Measurements from ENCODE around the gene ATF3. TPM values are rescaled to one million over a fixed set of nuclear protein-coding genes. Genes with fewer than 3 reads are reported as not detected.

The ATF3 gene
- total and polyA plus RNA-seq, 11 donors, result 4.6 to 74.5 (median 17.8) TPM

DNA sequence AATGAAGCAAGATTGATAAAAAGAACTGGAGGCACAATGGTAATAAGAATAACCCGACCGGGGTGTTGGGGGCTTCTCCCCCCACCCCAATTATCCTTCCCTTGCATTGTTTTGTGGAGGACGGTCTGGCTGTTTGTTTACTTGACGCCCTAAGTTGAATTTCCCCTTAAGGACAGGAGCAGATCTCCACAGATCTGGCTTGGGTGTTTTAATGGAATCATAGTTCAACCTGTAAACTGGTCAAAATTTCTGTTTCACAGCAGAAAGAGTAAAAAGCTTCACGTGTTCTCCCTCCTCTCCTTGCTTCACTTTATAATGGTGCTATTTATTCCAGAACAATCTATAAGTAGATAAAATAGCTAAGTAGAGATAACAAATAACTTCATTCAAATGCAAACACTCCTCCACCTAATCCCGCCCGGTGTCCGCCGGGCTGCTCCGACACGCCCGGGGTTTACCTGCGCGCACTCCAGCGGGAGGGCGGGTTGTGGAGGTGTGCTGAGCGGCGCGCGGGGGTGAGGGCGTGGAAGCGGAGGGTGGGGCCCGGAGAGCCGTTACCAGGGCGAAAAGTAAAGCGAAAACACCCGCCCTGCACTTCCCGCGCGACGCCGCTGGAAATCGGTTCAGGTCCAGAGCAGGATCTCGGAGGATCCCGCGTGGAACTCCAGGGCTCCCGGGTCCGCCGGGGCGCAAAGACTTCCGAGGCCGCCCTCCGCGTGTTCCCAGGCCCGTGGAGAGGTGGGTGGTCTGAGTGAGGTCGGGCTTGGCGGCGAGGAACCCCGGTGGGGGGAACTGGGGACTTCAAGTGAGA lies 2.0 kb upstream of the ATF3 start:
- no peaks in the 10 kb centered on the region for H3K36me3 ChIP-seq
- intact Hi-C loops (cut with DNase I), result loop anchor here in 9 of 10 donors (2.0 to 5.0 kb wide), 8 partner anchors 39 to 130 kb away; no protein-coding TSS in a partner anchor
- ATAC-seq (no peak), DNase-seq (peak in 4 of 5 donors; percentile 44 to 65 (median 51))
- H3K4me1 ChIP-seq, result peaks cover 0 to 48% (median 38%) of the 10 kb centered on the region in 12 donors
- no peak for TF ChIP-seq POLR2A (IDR thresholded peaks at IDR 0.05)
- peaks cover 0 to 44% (median 0%) of the 10 kb centered on the region in 9 donors for H3K27me3 ChIP-seq
- H3K4me3 ChIP-seq, result peak overlapping the region; percentile 36 to 89 (median 74)
- H3K27ac ChIP-seq, result peak overlapping the region in 7 of 12 donors; percentile 16 to 98 (median 96)
- no peaks in the 10 kb centered on the region for H3K9me3 ChIP-seq
- 2 to 3% (median 3%) methylated on average over 36 to 49 of the region's 49 CpGs for WGBS, 4 donors

- H3K9me3 ChIP-seq, result no peaks in the 10 kb centered on the region
- H3K27ac ChIP-seq, result peak overlapping the region; percentile 66 to 99 (median 94)
- H3K36me3 ChIP-seq, result no peaks in the 10 kb centered on the region
- ATAC-seq (no peak), DNase-seq (peak; percentile 37 to 66 (median 53))
- intact Hi-C loops (cut with DNase I), result loop anchor here in 9 of 10 donors (2.0 to 5.0 kb wide), 8 partner anchors 40 to 131 kb away; no protein-coding TSS in a partner anchor
- TF ChIP-seq POLR2A (IDR thresholded peaks at IDR 0.05), result no peak
- TF ChIP-seq, protein P1, sequence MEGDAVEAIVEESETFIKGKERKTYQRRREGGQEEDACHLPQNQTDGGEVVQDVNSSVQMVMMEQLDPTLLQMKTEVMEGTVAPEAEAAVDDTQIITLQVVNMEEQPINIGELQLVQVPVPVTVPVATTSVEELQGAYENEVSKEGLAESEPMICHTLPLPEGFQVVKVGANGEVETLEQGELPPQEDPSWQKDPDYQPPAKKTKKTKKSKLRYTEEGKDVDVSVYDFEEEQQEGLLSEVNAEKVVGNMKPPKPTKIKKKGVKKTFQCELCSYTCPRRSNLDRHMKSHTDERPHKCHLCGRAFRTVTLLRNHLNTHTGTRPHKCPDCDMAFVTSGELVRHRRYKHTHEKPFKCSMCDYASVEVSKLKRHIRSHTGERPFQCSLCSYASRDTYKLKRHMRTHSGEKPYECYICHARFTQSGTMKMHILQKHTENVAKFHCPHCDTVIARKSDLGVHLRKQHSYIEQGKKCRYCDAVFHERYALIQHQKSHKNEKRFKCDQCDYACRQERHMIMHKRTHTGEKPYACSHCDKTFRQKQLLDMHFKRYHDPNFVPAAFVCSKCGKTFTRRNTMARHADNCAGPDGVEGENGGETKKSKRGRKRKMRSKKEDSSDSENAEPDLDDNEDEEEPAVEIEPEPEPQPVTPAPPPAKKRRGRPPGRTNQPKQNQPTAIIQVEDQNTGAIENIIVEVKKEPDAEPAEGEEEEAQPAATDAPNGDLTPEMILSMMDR (IDR thresholded peaks at IDR 0.05), result no peak
- H3K4me1 ChIP-seq, result peaks cover 0 to 53% (median 43%) of the 10 kb centered on the region in 12 donors
- WGBS, 4 donors, result 1 to 2% (median 1%) methylated on average over 30 to 34 of the region's 34 CpGs
- peaks cover 0 to 41% (median 0%) of the 10 kb centered on the region in 9 donors for H3K27me3 ChIP-seq
- H3K4me3 ChIP-seq, result peak overlapping the region; percentile 36 to 89 (median 74)
These were observed 1.2 kb upstream of the ATF3 start for GRCh38 chr1:212607206-212607912.

- Histone ChIP-seq H3K9me3 (no peaks in the 10 kb centered on the region), H3K27ac (peak overlapping the region; percentile 66 to 99 (median 94)), H3K36me3 (no peaks in the 10 kb centered on the region), H3K4me3 (peak overlapping the region; percentile 36 to 89 (median 74)), H3K27me3 (peaks cover 0 to 35% (median 0%) of the 10 kb centered on the region in 9 donors), H3K4me1 (peaks cover 0 to 59% (median 45%) of the 10 kb centered on the region in 12 donors)
- TF ChIP-seq, protein P1 (IDR thresholded peaks at IDR 0.05), result no peak
- no peak for TF ChIP-seq POLR2A (IDR thresholded peaks at IDR 0.05)
- DNase-seq, result peak in 1 of 5 donors; percentile 68
- intact Hi-C loops (cut with DNase I), result loop anchor here in 9 of 10 donors (1.0 to 5.0 kb wide), 12 partner anchors 31 to 131 kb away; no protein-coding TSS in a partner anchor
- WGBS, 4 donors, result 0 to 1% (median 0%) methylated on average over 30 to 39 of the region's 39 CpGs
- peak; percentile 6 to 17 (median 12) for ATAC-seq
These were observed 609 bp upstream of the ATF3 start for GRCh38 chr1:212607913-212608391.

DNA sequence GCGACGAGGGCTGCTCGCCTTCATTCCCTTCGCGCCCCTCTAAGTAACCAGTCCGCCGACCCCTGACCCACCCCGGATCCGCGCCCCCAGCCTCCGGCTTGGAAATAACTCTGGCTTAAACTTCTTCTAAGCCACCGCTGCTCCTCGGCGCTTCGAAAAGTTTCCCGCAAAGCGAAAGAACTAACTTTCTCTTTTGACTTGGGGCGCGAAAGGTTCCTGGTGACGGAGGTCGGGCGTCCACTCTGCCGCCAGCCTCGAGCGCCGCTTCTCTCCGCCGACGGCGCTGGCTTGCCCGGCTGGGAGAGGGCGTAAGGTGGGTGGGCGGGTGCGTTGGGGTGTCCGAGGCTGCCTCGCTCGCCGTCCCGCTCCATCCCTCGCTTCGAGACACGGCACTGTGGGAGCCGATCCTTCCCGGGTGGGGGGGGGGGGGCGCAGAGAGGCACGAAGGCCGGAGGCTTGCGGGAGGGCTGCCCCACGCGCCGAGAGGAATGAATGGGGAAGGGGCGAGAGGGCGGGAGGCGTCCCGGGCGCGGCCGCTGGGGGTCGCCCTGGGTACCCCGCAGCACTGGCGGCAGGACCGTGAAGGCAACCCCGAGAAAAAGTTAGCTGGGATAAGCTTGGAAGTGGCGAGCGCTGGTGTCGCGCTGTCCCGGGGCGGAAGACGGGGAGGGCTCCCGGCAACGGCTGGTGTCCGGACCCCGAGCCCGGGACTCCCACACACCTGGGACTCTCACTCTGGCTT lies 569 bp downstream of the ATF3 start:
- DNase-seq (peak; percentile 54 to 78 (median 59)), ATAC-seq (peak in 3 of 4 donors; percentile 4 to 31 (median 11))
- WGBS, 4 donors, result 0 to 1% (median 0%) methylated on average over 32 to 75 of the region's 75 CpGs
- Histone ChIP-seq H3K4me1 (peaks cover 0 to 71% (median 45%) of the 10 kb centered on the region in 12 donors), H3K27me3 (peaks cover 0 to 29% (median 0%) of the 10 kb centered on the region in 9 donors), H3K36me3 (no peaks in the 10 kb centered on the region), H3K4me3 (peak overlapping the region; percentile 62 to 89 (median 75)), H3K9me3 (no peaks in the 10 kb centered on the region), H3K27ac (peak overlapping the region; percentile 90 to 99 (median 94))
- TF ChIP-seq, protein P1 (IDR thresholded peaks at IDR 0.05), result peak; percentile 37 to 75 (median 59)
- TF ChIP-seq POLR2A (IDR thresholded peaks at IDR 0.05), result no peak
- intact Hi-C loops (cut with DNase I), result loop anchor here in 8 of 10 donors (1.0 to 5.0 kb wide), 9 partner anchors 30 to 132 kb away; no protein-coding TSS in a partner anchor
